Activated naive CD8-positive, alpha-beta T cell treated with anti-CD3 and anti-CD28 coated beads for 36 hours (primary cell): ENCODE measurements around the gene LIFR. TPM values are rescaled to one million over a fixed set of nuclear protein-coding genes. Genes with fewer than 3 reads are reported as not detected.
"Not testable (repeated sequence)": the region's sequence is repeated elsewhere in the genome, so short reads cannot be mapped to it uniquely, and the experiment has no call there.

ENCODE experiments used
- DNase-seq: peaks from one replicate; pipeline ENCODE4 v3.0.0; 2021
- H3K27ac Mint-ChIP-seq: one replicate; pipeline ENCODE4 v1.8.0; 2022; ENCODE audit warnings: mild to moderate bottlenecking, moderate library complexity, mixed read lengths
- H3K27me3 Mint-ChIP-seq: one replicate; pipeline ENCODE4 v1.8.0; 2022; ENCODE audit warnings: mild to moderate bottlenecking, mixed read lengths
- H3K36me3 Mint-ChIP-seq: one replicate; pipeline ENCODE4 v1.8.0; 2021; ENCODE audit warnings: mild to moderate bottlenecking, mixed read lengths
- H3K4me1 Mint-ChIP-seq: one replicate; pipeline ENCODE4 v1.8.0; 2021; ENCODE audit warnings: mixed read lengths
- H3K4me3 Mint-ChIP-seq: one replicate; pipeline ENCODE4 v1.8.0; 2022; ENCODE audit warnings: mild to moderate bottlenecking, moderate library complexity, mixed read lengths
- H3K9me3 Mint-ChIP-seq: one replicate; pipeline ENCODE4 v1.8.0; 2022; ENCODE audit warnings: mixed read lengths
- total RNA-seq, 2 experiments: library from RNA; stranded (reverse); gene quantifications; one replicate each; pipeline ENCODE4 v1.2.3, GENCODE V29; 2021

The LIFR gene
- total RNA-seq, 2 experiments from 2014 or later, result not detected

GRCh38 chr5:38591523-38591849 lies 35.0 kb upstream of the LIFR start:
- Mint-ChIP-seq H3K4me1 (no peaks in the 10 kb centered on the region), H3K36me3 (no peaks in the 10 kb centered on the region), H3K27ac (no peak overlapping the region), H3K4me3 (no peak overlapping the region), H3K9me3 (no peaks in the 10 kb centered on the region), H3K27me3 (peaks cover 6% of the 10 kb centered on the region)
- DNase-seq, result no peak

DNA sequence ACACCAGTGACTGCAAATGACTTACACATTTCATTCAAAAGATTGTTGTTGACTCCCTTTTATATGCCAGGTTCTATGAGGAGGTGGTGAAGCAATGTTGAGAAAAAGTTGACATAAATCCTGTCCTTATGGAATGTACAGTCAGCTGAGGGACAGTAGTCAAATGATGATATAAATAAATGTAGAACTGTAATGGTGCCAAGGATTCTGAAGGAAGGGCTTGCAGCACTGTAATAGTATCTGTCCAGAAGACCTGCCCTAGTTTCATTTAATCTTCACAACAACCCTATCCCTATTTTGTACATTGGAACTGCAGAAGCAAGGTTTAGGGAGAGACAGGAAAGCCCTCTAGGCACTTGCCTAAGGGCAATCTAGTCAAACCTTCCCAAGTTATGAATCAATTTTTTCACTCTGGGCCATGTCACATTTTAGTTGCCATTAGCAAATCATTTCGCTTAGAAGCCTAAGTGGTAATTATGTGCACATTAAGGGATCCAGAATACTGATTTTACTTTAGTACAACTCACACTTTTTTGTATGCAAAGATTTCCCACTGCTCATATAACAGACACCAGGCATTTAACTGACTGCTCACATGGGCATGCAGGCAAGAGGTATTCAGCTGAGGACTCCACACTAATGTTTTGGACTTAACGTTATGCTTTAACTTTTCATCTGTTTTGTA lies 34.5 kb upstream of the LIFR start:
- no peak overlapping the region for H3K4me3 Mint-ChIP-seq
- peaks cover 10% of the 10 kb centered on the region for H3K27me3 Mint-ChIP-seq
- H3K9me3 Mint-ChIP-seq, result no peaks in the 10 kb centered on the region
- H3K36me3 Mint-ChIP-seq, result no peaks in the 10 kb centered on the region
- no peak overlapping the region for H3K27ac Mint-ChIP-seq
- no peak for DNase-seq
- H3K4me1 Mint-ChIP-seq, result no peaks in the 10 kb centered on the region

DNA sequence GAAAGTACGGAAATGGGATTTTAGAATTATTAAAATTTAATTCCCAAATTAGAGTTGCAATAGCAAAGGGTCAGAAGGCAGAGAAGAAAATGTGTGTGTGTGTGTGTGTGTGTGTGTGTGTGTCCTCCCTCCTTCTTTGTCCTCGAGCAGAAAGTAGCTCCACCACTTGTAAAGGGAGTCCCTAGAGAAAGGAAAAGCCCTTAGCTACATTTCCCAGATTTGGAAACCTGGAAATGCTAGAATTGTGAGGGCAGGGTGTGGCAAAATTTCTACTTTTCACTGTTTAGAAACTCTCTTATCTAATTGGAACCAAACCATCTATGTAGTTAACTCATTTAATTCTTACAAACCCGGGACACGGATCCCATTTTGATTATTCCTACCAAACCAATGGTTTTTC lies 33.2 kb upstream of the LIFR start:
- no peak overlapping the region for H3K4me3 Mint-ChIP-seq
- no peaks in the 10 kb centered on the region for H3K9me3 Mint-ChIP-seq
- DNase-seq, result no peak
- H3K36me3 Mint-ChIP-seq, result no peaks in the 10 kb centered on the region
- H3K27me3 Mint-ChIP-seq, result peaks cover 9% of the 10 kb centered on the region
- no peak overlapping the region for H3K27ac Mint-ChIP-seq
- no peaks in the 10 kb centered on the region for H3K4me1 Mint-ChIP-seq

- Mint-ChIP-seq H3K4me3 (no peak overlapping the region), H3K4me1 (peaks cover 4% of the 10 kb centered on the region)
Observed at GRCh38 chr5:38585816-38586215, 29.4 kb upstream of the LIFR start.

DNA sequence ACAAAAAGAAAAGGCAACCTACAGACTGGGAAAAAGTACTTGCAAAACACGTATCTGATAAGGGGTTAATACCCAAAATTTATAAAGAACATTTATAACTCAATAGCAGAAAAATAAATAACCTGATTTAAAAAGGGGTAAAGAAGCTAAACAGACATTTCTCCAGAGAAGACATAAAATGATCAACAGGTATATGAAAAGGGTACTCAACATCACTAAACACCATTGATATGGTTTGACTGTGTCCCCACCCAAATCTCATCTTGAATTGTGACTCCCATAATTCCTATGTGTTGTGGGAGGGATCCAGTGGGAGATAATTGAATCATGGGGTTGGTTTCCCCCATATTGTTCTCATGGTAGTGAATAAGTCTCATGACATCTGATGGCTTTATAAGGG lies 27.1 kb upstream of the LIFR start:
- Mint-ChIP-seq H3K27ac (no peak overlapping the region), H3K4me3 (no peak overlapping the region), H3K9me3 (no peaks in the 10 kb centered on the region), H3K4me1 (peaks cover 4% of the 10 kb centered on the region), H3K36me3 (no peaks in the 10 kb centered on the region), H3K27me3 (peaks cover 39% of the 10 kb centered on the region)
- DNase-seq, result no peak

More at GRCh38 chr5:38585816-38586215, 29.4 kb upstream of the LIFR start:
- Mint-ChIP-seq H3K36me3 (no peaks in the 10 kb centered on the region), H3K9me3 (no peaks in the 10 kb centered on the region), H3K27ac (no peak overlapping the region), H3K27me3 (peaks cover 32% of the 10 kb centered on the region)
- no peak for DNase-seq

DNA sequence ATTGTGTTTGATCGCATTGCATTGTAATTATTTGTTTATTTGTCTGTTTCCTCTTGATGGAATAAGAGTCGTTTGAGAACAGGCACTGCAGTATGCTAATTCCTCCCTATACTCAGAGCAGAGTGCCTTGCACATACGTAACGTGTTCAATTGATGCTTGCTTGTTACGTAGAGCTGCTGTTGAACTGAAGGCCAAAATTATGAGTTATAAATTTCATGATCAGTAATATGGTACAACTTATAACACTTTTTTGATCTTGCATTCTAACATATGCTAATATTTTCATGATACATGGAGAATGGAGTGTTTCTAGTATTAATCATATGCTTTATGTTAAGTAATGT lies 26.5 kb upstream of the LIFR start:
- Mint-ChIP-seq H3K27ac (no peak overlapping the region), H3K36me3 (no peaks in the 10 kb centered on the region), H3K4me3 (no peak overlapping the region), H3K4me1 (peaks cover 4% of the 10 kb centered on the region), H3K9me3 (no peaks in the 10 kb centered on the region), H3K27me3 (peaks cover 39% of the 10 kb centered on the region)
- no peak for DNase-seq

- Mint-ChIP-seq H3K9me3 (no peaks in the 10 kb centered on the region), H3K4me1 (peaks cover 4% of the 10 kb centered on the region), H3K27me3 (peaks cover 41% of the 10 kb centered on the region), H3K4me3 (no peak overlapping the region), H3K36me3 (no peaks in the 10 kb centered on the region), H3K27ac (no peak overlapping the region)
- no peak for DNase-seq
Observed at GRCh38 chr5:38582293-38582974, 26.0 kb upstream of the LIFR start.

GRCh38 chr5:38581597-38581996 lies 25.2 kb upstream of the LIFR start:
- H3K27ac Mint-ChIP-seq, result no peak overlapping the region
- no peaks in the 10 kb centered on the region for H3K9me3 Mint-ChIP-seq
- no peaks in the 10 kb centered on the region for H3K36me3 Mint-ChIP-seq
- peaks cover 44% of the 10 kb centered on the region for H3K27me3 Mint-ChIP-seq
- DNase-seq, result no peak
- no peak overlapping the region for H3K4me3 Mint-ChIP-seq
- peaks cover 4% of the 10 kb centered on the region for H3K4me1 Mint-ChIP-seq

GRCh38 chr5:38579105-38579504 lies 22.7 kb upstream of the LIFR start:
- no peak overlapping the region for H3K4me3 Mint-ChIP-seq
- no peak for DNase-seq
- no peak overlapping the region for H3K27ac Mint-ChIP-seq
- peaks cover 30% of the 10 kb centered on the region for H3K27me3 Mint-ChIP-seq
- H3K36me3 Mint-ChIP-seq, result no peaks in the 10 kb centered on the region
- peaks cover 4% of the 10 kb centered on the region for H3K4me1 Mint-ChIP-seq
- no peaks in the 10 kb centered on the region for H3K9me3 Mint-ChIP-seq

DNA sequence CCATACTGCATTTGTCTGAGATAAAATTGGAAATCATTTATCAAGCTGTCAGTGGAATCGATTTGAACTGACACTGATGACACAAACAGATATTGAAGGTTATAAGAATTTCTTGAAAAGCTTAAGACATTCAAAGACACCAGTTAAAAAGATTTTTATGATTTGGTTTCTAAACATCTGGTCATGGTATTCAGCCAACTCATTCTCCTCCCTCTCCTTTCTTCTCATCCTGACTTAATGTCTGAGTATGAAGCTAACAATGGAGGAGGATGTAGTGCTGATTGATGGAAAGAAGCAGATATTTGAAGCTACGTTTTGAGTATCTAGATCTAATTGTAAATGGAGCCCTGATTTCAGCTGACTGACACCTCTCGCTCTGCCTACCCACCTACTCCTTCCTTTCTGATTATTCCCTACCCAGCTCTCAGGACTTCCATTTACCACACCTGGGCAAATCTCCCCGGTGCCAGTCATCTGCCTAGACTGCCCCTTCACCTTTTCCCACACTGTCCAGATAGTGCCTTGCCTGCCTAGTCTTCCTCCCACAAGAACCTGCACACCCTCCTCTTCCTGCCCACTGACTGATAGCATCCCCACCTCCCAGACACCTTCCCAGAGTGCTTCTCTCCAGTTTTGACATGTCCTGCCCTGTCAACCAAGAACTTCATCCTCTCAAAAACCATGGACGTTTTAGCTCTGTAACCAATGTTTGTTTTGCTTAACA lies 20.7 kb upstream of the LIFR start:
- Mint-ChIP-seq H3K27me3 (peaks cover 24% of the 10 kb centered on the region), H3K9me3 (no peaks in the 10 kb centered on the region), H3K27ac (no peak overlapping the region), H3K4me1 (no peaks in the 10 kb centered on the region), H3K36me3 (no peaks in the 10 kb centered on the region), H3K4me3 (no peak overlapping the region)
- no peak for DNase-seq

- Mint-ChIP-seq H3K9me3 (no peaks in the 10 kb centered on the region), H3K4me1 (no peaks in the 10 kb centered on the region), H3K27me3 (peaks cover 19% of the 10 kb centered on the region), H3K4me3 (no peak overlapping the region), H3K36me3 (no peaks in the 10 kb centered on the region), H3K27ac (no peak overlapping the region)
- no peak for DNase-seq
Observed at GRCh38 chr5:38576442-38576841, 20.0 kb upstream of the LIFR start.

DNA sequence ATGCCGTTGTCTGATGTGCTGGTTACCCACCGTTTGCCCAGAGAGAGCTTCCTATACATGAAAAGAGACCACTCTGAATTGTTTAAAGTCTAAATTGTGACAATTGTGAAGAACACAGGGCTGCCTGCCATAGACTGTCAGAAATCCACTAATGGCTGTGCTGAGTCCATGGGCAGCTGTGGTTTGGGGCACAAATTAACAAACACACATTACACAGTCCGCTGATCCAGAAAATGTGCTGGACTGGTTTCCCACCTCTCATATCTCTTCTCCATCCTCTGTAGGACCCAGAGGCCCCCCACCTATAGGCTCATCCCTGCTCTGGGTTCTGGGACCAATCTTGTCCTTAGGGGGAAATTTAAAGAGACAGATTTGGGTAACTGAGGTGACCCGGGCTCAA lies 19.0 kb upstream of the LIFR start:
- no peaks in the 10 kb centered on the region for H3K36me3 Mint-ChIP-seq
- no peak for DNase-seq
- H3K9me3 Mint-ChIP-seq, result no peaks in the 10 kb centered on the region
- H3K4me3 Mint-ChIP-seq, result no peak overlapping the region
- H3K27ac Mint-ChIP-seq, result no peak overlapping the region
- no peaks in the 10 kb centered on the region for H3K4me1 Mint-ChIP-seq
- peaks cover 11% of the 10 kb centered on the region for H3K27me3 Mint-ChIP-seq

- Mint-ChIP-seq H3K36me3 (no peaks in the 10 kb centered on the region), H3K4me3 (no peak overlapping the region), H3K4me1 (no peaks in the 10 kb centered on the region), H3K27me3 (peaks cover 15% of the 10 kb centered on the region), H3K9me3 (no peaks in the 10 kb centered on the region), H3K27ac (no peak overlapping the region)
- no peak for DNase-seq
Observed at GRCh38 chr5:38574009-38574408, 17.6 kb upstream of the LIFR start.

GRCh38 chr5:38573521-38573920 lies 17.1 kb upstream of the LIFR start:
- DNase-seq, result no peak
- Mint-ChIP-seq H3K4me1 (no peaks in the 10 kb centered on the region), H3K27ac (no peak overlapping the region), H3K4me3 (no peak overlapping the region), H3K36me3 (no peaks in the 10 kb centered on the region), H3K27me3 (peaks cover 15% of the 10 kb centered on the region), H3K9me3 (no peaks in the 10 kb centered on the region)

DNA sequence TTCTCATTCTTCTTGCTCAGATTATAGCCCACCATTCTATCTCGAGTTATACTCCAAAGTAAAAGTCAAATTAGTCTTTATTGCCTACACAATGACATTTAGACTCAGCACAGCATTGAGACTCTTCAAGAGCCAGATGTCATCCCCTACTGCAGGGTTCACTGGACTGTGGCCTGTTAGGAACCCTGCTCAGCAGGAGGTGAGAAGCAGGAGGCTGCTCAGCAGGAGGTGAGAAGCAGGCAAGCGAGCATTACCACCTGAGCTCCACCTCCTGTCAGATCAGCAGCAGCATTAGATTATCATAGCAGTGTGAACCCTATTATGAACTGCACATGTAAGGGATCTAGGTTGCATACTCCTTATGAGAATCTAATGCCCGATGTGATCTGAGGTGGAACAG lies 12.7 kb upstream of the LIFR start:
- Mint-ChIP-seq H3K36me3 (no peaks in the 10 kb centered on the region), H3K27me3 (peaks cover 26% of the 10 kb centered on the region), H3K27ac (no peak overlapping the region), H3K9me3 (no peaks in the 10 kb centered on the region), H3K4me3 (no peak overlapping the region), H3K4me1 (no peaks in the 10 kb centered on the region)
- DNase-seq, result no peak

GRCh38 chr5:38567306-38567705 lies 10.9 kb upstream of the LIFR start:
- not testable (repeated sequence) for H3K9me3 Mint-ChIP-seq, H3K4me1 Mint-ChIP-seq, H3K36me3 Mint-ChIP-seq, H3K27ac Mint-ChIP-seq, DNase-seq, H3K4me3 Mint-ChIP-seq
- H3K27me3 Mint-ChIP-seq, result peaks cover 38% of the 10 kb centered on the region
